NCI-H128 (cell line): Measurements from ENCODE around the gene SERPINE2.
A peak's percentile ranks its signal among the peaks of the same experiment; 100 is the strongest.

Experiments
- DNase-seq: peaks from one replicate; lab custom pipeline; 2025; ENCODE audit not compliant: unreplicated experiment; lab: John Stamatoyannopoulos, UW

SERPINE2 gene

DNA sequence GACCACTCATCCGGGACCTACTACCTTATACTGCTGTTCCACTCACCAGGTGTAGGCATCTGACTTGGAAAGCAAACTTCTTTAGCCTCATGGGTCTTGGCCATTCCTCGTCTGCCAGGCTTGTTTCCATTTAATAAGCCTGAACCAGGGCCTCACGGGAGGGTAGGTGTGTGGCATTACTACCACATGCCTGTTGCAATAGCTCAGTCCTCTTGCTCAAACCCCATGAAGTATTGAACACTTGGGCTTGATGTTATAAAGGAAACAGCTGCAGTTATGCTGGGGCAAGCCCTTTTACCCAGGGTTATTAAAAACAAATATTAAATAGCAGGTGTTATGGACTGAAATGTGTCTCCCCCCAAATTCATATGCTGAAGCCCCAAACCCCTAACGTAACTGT, 60.6 kb downstream of the SERPINE2 start:
- DNase-seq, result no peak

- no peak for DNase-seq
Measured at GRCh38 chr2:223976635-223977226, 62.4 kb downstream of the SERPINE2 start.

DNA sequence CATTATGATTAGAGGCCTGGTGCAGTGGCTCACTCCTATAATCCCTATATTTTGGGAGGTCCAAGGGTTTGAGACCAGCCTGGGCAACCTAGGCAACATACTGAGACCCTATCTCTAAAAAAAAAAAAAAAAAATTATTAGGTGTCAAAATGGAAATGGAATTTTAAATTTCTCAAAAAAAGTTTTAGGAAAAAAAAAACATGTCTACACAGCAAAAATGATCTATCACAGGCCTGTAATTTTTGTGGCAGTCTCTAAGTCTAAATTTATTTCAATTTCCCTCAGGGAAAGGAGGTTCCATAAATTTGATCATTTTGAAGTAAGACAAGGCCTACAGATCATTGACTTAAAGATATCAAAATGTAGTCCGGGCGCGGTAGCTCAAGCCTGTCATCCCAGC, 65.5 kb downstream of the SERPINE2 start:
- DNase-seq, result no peak

GRCh38 chr2:223972656-223973102, 66.4 kb downstream of the SERPINE2 start:
- no peak for DNase-seq

GRCh38 chr2:223971731-223972130, 67.4 kb downstream of the SERPINE2 start:
- no peak for DNase-seq

GRCh38 chr2:223970343-223971128, 68.5 kb downstream of the SERPINE2 start:
- DNase-seq, result no peak

DNA sequence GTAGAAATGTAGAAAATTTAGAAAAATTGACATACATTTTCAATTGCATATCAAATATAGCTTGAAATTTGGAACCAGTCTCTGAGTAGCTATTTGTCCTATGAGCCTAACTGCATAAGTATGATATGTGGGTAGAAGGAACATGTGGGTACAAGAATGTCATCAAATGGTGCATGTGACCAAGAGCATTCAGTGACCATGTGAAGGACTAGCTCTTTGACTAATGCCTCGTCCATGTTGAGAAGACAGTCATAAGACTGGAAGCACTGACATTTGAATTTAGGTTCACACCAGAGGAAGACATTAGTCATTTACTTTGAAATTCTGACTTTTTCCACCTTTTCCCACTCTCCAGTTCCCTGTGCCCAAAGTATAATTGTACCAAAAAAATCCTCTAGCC, 69.2 kb downstream of the SERPINE2 start:
- DNase-seq, result no peak

- DNase-seq, result no peak
Measured at GRCh38 chr2:223969315-223969714, 69.8 kb downstream of the SERPINE2 start.

GRCh38 chr2:223967981-223968380, 71.1 kb downstream of the SERPINE2 start:
- no peak for DNase-seq

GRCh38 chr2:223959688-223960087, 79.4 kb downstream of the SERPINE2 start:
- no peak for DNase-seq

- peak; percentile 90 for DNase-seq
Measured at GRCh38 chr2:223957092-223957851, 81.8 kb downstream of the SERPINE2 start, which contains the start of gene MRPL44. MRPL44 (plus strand) TSS chr2:223957463; CDS start chr2:223957473, 10 bp downstream.

DNA sequence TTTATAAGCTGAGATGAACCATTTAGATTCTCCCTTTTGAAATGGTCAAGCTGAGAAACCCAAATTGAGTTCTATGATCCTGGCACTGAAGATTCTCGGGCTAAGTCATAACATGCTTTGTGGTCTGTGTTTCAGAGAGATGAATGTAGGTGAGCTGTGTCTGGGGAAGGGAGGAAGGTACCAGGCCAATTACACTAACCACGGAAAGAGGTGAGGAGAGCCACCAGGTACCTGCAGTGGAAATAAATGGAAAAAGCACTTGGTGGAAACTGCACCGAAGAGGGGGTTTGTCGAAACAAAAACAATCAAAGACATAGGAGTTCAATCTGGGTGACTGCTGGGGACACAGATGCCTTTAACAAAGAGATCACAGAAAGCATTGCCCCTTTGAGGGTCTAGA, 82.8 kb downstream of the SERPINE2 start:
- no peak for DNase-seq

GRCh38 chr2:223954401-223954800, 84.7 kb downstream of the SERPINE2 start:
- DNase-seq, result no peak

DNA sequence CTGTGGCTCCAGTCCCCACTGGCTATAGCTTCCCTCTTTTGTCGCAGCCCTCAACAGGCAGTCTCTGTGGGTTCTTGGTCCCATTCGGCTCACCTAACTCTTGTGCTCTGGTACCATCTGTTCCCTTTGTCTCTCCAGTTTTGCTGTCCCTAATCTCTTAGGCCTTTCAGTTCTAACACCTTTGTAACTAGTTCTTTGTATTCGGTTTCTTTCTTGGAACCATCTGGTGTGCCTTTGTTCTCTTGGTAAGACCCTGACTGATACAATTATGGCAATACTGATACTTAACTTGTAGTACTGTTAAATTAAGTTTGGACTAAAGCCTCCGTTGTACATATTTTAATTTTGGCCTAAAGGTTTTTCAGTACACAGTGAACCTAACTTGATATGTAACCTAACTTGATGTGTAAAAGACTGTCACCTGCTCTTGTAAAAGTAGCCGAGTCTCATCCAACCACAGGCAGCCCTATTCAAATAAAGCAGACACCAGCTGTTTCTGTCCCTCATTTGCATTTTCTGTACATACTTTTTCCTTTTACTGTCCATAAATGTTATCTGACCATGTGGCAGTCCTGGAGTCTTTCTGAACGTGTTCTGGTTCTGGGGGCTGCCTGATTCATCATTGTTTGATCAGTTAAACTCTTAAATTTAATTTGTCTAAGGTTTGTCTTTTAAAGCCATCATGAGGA, 86.7 kb downstream of the SERPINE2 start:
- DNase-seq, result no peak

DNA sequence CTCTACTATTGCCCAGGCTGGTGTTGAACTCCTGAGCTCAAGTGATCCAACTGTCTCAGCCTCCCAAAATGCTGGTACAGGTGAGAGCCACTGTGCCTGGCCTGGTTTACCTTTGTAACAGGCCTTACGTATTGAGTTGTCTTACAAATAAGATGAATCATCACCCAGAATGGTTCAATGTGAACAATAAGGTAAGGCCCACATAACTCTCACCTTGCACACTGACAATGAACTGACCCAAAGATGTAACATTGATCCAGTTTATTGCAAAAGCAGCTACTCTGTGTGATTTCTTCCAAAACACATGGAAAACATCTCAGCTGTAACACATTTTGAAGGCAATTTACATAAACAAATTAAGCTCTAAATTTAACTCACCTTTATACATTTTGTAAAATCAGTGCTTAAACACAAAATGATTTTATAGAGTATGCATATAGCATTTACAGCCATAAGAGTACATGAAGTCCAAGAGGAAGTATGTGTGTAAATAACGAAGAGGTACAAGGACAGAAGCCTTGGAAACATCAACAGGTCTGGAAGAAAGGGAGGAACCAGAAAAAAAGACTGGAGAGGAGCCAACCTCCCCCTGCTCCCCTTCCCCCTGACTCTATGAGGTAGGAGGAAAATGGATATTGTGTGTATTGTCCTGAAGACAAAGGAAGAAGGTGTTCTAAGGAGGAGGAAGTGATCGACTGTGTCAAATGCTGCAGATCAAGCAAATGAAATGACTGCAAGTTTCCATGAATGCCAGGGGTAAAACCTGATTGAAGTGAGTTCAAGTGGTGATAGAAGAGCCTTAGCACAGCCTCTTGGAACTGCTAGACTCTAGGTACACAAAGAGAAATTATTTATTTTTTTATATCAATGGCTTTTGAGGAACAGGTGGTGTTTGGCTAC, 88.4 kb downstream of the SERPINE2 start:
- no peak for DNase-seq

DNA sequence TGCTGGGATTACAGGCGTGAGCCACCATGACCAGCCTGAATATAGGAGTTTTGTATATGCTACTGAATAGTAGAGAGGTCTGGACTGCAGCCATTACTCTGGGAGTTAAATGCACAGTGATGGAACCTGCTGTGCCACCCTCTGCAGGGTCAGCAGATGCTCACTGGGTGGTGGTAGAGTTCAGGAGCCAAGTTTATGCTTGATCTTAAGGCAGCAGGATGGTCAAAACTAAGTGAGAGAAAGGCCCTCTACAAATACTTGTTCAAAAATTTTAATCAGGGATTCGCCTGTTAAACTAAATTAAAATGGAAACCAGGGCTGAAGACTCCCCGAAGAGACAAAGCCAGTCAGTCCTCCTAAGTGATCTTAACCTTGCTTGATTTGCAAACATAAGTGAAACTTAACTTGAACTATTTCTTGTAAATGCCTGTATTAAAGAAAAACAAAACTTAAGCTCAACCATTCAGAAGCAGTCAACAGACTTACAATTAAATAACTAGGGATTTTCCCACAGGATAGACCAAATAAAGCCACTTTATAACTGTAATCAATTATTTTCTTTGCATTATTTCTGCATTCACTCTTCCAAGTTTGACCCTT, 89.7 kb downstream of the SERPINE2 start:
- DNase-seq, result no peak

GRCh38 chr2:223947711-223948205, 91.3 kb downstream of the SERPINE2 start:
- no peak for DNase-seq

DNA sequence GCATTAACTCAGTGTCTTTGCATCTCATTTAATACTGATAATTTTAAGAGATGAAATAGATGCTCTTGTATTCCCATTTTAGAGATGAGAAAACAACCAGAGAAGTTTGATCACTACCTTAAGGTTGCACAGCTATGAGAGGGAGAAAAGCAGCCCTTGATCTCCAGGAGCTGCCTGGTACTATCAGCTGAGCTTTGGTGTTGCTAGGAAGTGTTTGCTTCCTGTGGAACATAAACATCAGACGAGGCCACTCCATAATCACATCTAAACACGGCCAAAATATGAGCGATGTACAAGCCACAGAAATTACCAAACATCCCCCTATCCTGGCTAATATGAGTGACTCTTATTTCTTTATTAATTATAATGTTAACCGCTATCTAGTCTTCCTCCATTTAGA, 93.3 kb downstream of the SERPINE2 start:
- no peak for DNase-seq

DNA sequence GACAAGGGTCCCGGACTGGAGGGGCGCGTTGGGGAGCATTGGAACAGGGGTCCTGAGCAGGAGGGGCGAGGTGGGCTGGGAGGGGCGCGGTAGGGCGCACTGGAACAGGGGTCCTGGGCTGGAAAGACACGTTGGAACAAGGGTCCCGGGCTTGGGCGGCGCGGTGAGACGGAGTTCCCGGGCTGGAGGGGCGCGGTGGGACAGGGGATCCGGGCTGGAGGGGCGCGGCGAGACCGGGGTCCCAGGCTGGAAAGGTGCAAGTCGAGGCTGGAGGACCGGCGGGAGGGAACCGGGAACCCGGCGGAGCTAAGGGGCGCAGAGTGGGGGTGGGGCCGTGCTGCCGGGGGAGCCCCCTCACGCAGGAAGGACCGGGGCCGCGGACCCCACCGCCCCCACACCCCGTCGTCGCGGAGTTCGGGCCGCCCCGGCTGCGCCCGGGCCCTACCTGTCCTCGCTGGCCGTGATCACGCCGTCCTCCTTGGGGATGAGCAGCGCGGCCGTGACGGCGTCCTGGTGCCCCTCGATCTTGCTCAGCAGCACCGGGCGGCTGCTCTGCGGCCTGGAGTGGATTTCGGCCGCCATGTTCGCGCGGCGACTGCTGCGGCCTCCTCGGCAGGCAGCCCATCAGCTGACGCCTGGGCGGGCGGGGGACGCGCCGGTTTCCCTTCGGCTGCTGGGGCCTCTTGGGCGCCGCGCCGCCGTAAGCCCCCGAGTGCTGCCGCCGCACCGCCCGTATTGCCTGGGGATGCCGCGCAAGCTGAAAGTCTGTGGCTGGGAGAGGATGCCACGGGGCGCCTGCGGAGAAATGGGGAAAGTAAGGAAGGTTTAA, 94.2 kb downstream of the SERPINE2 start, which contains the start of gene WDFY1:
Gene WDFY1, minus strand, starts transcription at position 633 of the 829 bp plus-strand sequence. Its CDS starts 51 bp downstream, at position 582.
- peak; percentile 38 for DNase-seq
